IPS-15b (cell line): ENCODE data around the gene TCERG1L.

Experiments
- H3K27me3 ChIP-seq: one replicate; pipeline ENCODE4 v1.6.1; 2013; ENCODE audit warnings: low read length; ENCODE audit not compliant: control insufficient read depth, insufficient read depth
- H3K36me3 ChIP-seq: one replicate; pipeline ENCODE4 v1.6.1; 2013; ENCODE audit warnings: low read length; ENCODE audit not compliant: control insufficient read depth, insufficient read depth
- H3K4me1 ChIP-seq: one replicate; pipeline ENCODE4 v1.6.1; 2013; ENCODE audit warnings: mild to moderate bottlenecking, low read length; ENCODE audit not compliant: control insufficient read depth, insufficient read depth
- H3K4me3 ChIP-seq: one replicate; pipeline ENCODE4 v1.5.1; 2013; ENCODE audit warnings: low read depth, low read length
- H3K9ac ChIP-seq: one replicate; pipeline ENCODE4 v1.6.1; 2013; ENCODE audit warnings: low read depth, mild to moderate bottlenecking, low read length
- H3K9me3 ChIP-seq: one replicate; pipeline ENCODE4 v1.6.1; 2013; ENCODE audit warnings: mild to moderate bottlenecking, low read length; ENCODE audit not compliant: control insufficient read depth, insufficient read depth

Gene TCERG1L

DNA sequence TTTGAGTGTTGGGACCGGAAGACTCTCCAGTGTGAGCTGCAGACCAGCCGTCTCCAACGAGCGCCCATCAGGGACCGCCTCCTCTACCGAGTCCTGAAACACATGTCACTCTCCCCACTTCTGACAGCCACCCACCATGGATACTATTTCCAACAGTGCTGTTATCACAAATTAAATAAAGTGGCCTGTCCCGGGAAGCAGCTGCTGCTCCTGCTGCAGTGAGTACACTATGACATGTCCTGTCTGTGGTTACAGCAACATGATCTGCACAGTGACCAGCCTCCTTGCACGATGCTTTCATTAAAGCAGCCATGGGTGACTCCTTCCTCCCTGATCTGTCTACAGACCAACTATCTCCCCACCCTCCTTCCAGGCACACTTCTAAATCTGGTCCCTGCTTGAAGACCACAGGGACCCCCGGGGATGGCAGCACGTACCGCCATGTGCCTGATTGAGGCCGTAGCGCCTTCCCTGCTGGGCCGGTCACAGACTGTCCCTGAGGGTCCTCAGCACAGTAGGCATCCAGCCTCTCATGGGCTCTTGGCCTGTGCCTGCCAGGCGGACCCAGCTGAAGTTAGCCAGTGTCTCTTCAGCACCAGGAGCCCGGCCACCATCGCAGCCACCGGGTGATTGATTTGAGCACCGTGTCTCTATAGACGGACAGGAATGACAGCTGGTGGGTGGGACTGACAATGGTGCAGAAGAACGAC lies 58.8 kb downstream of the TCERG1L start:
- Histone ChIP-seq H3K9me3 (no peaks in the 10 kb centered on the region), H3K4me1 (peaks cover 3% of the 10 kb centered on the region), H3K27me3 (no peaks in the 10 kb centered on the region), H3K9ac (no peak overlapping the region), H3K4me3 (no peak overlapping the region), H3K36me3 (no peaks in the 10 kb centered on the region)

DNA sequence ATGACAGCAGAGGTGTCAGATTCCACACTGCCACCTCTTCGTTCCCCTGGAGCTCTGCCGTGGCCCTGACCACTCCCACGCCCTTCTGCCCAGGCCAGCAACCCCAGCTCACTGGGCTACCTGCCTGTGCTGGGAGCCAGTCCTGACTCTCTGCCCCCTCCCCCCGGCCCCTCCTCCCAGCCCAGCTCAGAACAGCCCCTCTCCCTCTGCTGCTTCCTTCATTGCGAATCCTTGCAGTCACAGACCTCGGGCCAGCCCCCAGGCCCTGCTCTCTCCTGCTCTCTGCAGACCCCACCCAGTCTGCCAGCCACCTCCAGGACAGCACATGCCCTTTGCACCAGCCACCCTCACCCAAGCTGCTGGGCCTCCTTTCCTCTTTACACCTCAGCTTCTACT lies 60.4 kb downstream of the TCERG1L start:
- H3K4me3 ChIP-seq: no peak overlapping the region
- no peaks in the 10 kb centered on the region for H3K27me3 ChIP-seq
- H3K9me3 ChIP-seq: no peaks in the 10 kb centered on the region
- H3K9ac ChIP-seq: no peak overlapping the region
- H3K4me1 ChIP-seq: peaks cover 3% of the 10 kb centered on the region
- H3K36me3 ChIP-seq: no peaks in the 10 kb centered on the region

DNA sequence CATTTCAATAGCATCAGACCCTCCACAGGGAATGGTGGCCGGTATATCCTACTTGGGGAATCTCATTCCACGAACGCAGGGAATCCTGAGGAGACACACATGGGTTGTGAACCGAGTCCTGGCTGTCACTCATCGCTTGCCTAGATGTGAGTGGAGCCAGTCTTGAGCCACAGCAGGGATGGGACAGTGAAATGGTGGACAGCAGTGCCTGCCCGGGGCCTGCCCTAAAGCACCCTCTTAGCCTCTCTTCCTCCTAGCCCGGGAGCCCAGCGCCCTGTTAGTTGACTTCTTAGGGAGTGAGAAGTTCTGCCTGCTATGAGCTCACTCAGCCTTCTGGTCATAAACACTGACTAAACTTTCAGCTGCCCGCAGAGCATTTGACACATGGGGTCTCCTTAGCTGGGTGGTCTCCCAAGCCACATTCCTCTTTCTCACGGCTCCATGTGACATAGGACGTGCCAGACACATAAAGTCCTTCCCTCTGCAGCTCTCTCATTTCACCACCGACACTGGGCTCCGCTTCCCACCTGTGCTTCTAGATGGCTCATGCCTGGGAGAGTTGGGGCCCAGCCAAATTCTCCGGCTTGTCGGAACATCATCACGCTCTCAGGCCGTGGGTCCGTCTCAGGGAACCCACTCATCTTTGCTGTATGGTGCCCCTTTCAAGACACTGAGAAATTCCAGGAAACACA lies 60.9 kb downstream of the TCERG1L start:
- no peak overlapping the region for H3K9ac ChIP-seq
- no peaks in the 10 kb centered on the region for H3K27me3 ChIP-seq
- H3K4me3 ChIP-seq: no peak overlapping the region
- H3K36me3 ChIP-seq: no peaks in the 10 kb centered on the region
- peaks cover 3% of the 10 kb centered on the region for H3K4me1 ChIP-seq
- no peaks in the 10 kb centered on the region for H3K9me3 ChIP-seq

DNA sequence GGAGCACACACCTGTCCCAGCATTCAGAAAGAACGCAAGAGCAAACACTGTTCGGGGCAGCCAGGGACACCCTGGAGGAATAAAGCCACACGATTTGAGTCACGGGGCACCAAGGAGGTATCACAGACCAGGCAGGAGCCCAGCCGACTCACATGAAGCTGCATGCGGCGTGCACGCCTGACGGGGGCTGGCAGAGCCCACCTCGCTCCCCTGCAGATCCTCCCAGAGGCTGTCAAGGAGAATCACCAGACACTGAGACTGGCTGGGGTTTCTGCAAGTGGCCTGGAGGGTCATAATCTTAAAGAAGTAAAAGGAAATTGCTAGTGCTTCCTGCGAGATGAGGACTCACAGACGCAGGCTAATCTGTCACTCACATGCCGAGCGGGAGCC lies 61.6 kb downstream of the TCERG1L start:
- Histone ChIP-seq H3K27me3 (no peaks in the 10 kb centered on the region), H3K4me3 (no peak overlapping the region), H3K36me3 (no peaks in the 10 kb centered on the region), H3K4me1 (peaks cover 3% of the 10 kb centered on the region), H3K9me3 (no peaks in the 10 kb centered on the region), H3K9ac (no peak overlapping the region)

DNA sequence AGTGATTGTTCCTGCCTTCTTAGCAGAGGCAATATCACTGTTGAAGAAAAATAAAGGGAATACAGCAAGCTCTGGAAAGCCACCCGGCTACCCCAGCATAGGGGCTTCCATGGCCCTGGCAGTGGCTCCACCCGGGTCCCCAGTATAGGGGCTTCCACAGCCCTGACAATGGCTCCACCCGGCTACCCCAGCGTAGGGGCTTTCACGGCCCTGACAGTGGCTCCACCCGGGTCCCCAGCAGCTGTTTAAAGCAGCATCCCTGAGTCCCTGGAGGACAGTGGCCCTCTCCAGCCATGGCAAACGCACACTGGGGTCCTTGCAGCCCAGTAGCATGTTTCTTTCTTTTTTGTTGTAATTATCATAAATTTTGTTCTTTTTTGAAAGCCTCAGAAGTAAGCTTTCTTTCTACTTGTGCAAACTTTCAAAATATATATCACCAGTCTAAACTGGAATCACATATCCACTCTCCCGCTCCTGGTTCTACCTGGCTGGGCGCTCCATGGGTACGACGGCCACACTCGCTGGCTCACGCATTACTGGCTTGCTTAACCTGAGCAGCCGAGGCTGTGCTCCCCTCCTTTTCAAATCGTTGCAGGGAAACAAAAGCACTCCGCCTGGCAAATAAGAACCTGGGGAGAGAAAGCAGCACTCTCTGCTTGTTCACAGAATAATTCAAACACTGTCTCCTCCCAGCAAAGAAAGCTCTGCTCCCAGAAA lies 62.1 kb downstream of the TCERG1L start:
- Histone ChIP-seq H3K4me3 (no peak overlapping the region), H3K9ac (no peak overlapping the region), H3K36me3 (no peaks in the 10 kb centered on the region), H3K27me3 (no peaks in the 10 kb centered on the region), H3K4me1 (peaks cover 3% of the 10 kb centered on the region), H3K9me3 (no peaks in the 10 kb centered on the region)

DNA sequence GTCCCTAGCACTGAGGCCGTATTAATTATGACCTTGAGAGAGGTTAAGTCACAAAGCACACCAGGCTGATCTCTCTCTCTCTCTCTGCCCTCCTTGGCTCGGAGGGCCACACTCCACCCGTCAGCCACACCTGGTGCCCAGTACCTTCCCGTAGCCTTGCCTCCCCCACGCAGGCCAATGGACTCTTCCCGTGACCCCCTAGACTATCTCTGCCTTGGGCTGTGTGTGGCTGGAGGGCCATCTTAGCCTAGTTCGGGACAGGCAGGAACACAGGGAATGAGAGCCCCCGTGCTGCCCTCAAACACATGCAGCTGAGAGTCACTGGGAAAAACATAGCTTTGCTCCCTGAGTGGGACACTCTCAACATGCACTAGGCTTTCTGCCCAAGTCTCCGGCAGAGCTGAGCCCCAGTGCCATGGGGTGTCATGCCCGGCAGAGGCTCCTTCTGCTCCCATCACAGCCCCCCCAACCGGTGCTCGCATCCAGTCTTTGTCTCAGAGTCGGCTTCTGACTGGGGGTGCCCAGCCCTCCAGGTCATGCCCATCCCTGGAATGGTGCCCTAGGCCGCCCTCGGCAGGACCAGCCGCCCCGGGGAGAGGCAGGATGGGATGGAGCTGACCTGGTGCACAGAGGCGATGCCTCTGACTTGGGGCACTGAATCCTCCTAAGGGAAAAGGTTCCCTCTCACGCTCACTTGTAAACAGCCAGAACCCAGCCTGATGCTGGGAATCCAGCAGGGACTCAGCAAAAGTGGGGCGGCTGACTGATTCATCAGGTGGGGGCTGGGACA lies 63.0 kb downstream of the TCERG1L start:
- Histone ChIP-seq H3K4me1 (peaks cover 3% of the 10 kb centered on the region), H3K4me3 (no peak overlapping the region), H3K36me3 (no peaks in the 10 kb centered on the region), H3K9ac (no peak overlapping the region), H3K9me3 (no peaks in the 10 kb centered on the region), H3K27me3 (no peaks in the 10 kb centered on the region)

DNA sequence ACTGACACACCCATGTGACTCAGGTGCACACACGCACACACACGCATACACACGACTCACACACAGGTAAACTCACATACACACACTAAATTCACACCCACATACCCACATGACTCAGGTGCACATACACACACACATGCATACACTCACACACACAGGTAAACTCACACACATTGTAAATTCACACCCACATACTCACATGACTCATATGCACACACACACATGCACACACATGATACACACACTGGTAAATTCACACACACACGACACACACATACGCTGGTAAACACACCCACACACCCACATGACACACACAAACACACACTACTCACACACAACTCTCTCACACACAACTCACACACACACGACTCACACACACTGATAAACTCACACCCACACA lies 63.6 kb downstream of the TCERG1L start:
- Histone ChIP-seq H3K9me3 (no peaks in the 10 kb centered on the region), H3K36me3 (no peaks in the 10 kb centered on the region), H3K4me1 (peaks cover 3% of the 10 kb centered on the region), H3K9ac (no peak overlapping the region), H3K4me3 (no peak overlapping the region), H3K27me3 (no peaks in the 10 kb centered on the region)

DNA sequence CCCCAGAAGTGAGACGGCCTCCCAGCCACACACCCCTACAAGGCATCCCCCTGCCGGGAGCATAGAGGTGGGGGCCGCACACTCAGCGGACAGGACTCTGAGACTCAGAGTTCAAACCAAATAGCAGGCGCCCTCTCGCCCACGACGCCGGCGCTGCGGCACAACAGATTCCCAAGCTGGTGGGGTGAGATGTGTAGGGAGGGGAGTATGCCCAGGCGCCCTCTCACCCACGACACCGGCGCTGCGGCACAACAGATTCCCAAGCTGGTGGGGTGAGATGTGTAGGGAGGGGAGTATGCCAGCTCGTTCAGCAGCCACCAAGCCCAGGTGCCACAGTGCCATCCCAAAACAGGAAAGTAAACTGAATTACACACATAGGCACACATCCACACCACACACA lies 64.7 kb downstream of the TCERG1L start:
- H3K4me1 ChIP-seq: peaks cover 3% of the 10 kb centered on the region
- H3K4me3 ChIP-seq: no peak overlapping the region
- H3K9me3 ChIP-seq: no peaks in the 10 kb centered on the region
- no peaks in the 10 kb centered on the region for H3K27me3 ChIP-seq
- no peak overlapping the region for H3K9ac ChIP-seq
- no peaks in the 10 kb centered on the region for H3K36me3 ChIP-seq

DNA sequence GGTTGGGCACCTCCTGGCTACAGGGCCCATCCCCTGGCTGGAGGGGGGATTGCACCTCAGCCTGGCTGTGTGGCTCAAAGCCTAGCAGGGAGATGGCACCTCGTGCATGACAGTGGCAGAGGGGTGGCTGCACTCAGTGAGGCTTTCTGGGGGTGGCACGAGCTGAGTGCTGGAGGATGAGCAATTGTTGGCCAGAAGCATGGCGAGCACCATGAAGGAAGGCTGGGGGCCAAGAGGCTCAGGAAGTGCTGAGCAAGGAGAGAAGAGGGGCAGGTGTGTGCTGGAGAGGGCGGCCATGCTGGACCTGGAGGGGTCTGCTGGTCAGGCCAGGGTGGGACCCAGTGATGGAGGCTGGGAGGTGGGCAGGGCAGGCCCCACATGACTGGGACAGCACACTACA lies 65.4 kb downstream of the TCERG1L start:
- no peak overlapping the region for H3K9ac ChIP-seq
- H3K27me3 ChIP-seq: no peaks in the 10 kb centered on the region
- no peaks in the 10 kb centered on the region for H3K36me3 ChIP-seq
- H3K4me3 ChIP-seq: no peak overlapping the region
- no peaks in the 10 kb centered on the region for H3K4me1 ChIP-seq
- no peaks in the 10 kb centered on the region for H3K9me3 ChIP-seq

DNA sequence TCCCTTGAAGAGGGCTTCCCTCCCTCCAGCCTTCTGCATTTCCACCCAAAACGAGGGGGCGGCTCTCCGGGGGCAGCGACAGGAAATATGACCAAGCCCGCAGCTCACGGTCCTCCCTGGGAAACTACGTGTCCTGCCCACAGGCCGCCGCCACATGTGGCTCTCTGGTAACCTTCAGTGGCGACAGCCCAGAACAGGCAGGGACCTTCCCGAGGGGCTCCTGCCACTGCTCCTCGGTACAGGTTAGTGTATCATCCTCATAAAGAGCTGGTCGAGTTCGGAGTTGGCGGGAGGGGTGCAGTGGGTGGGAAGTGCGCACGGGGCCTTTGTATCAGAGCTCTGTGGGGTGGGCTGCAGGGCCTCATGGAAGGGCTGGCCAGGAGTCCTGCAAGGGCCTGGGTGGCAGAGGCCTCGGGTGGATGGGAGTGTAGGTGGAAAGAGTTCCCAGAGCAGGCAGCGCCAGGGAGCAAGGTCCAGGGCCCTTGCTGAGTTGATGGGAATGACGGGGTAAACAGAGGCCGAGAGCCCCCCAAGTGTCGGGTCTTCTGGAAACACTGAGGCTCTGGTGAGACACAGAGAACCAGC lies 66.0 kb downstream of the TCERG1L start:
- H3K9ac ChIP-seq: no peak overlapping the region
- no peaks in the 10 kb centered on the region for H3K4me1 ChIP-seq
- H3K4me3 ChIP-seq: no peak overlapping the region
- H3K9me3 ChIP-seq: no peaks in the 10 kb centered on the region
- no peaks in the 10 kb centered on the region for H3K36me3 ChIP-seq
- H3K27me3 ChIP-seq: no peaks in the 10 kb centered on the region

DNA sequence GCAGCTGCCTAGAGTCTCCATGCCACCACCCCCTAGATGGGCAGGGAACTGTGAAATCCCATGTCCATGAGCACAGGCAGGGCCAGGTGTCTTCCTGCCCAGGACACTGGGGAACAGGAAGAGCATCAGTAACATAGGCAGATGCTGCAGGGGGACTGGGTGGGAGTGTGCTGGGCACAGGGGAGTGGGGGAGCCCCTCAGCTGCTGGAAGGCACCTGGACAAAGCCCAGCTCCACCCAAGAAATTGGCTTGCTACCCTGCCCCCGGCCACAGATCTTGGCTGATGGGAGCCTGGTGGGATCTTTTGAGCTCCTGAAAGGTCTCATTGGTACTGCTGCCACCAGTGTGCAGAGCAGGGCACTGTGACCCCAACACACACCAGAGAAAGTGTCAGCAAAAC lies 66.7 kb downstream of the TCERG1L start:
- no peaks in the 10 kb centered on the region for H3K9me3 ChIP-seq
- H3K27me3 ChIP-seq: no peaks in the 10 kb centered on the region
- no peak overlapping the region for H3K4me3 ChIP-seq
- no peak overlapping the region for H3K9ac ChIP-seq
- no peaks in the 10 kb centered on the region for H3K36me3 ChIP-seq
- H3K4me1 ChIP-seq: no peaks in the 10 kb centered on the region
